ENCODE results near the gene SHKBP1. TPM values are rescaled to one million over a fixed set of nuclear protein-coding genes. Genes with fewer than 3 reads are reported as not detected.

SHKBP1 gene
- total RNA-seq, 3 donors from 2014 or later, result 25.8 to 42.9 (median 34.1) TPM

DNA sequence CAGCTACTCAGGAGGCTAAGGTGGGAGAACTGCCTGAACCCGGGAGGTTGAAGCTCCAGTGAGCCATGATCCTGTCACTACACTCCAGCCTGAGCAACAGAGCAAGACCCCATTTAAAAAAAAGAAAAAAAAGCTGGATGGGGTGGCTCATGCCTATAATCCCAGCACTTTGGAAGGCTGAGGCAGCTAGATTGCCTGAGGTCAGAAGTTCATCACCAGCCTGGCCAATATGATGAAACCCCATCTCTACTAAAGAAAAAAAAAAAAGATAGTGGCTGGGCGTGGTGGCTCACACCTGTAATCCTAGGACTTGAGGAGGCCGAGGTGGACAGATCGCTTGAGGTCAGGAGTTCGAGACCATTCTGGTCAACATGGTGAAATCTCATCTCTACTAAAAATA lies 39.5 kb downstream of the SHKBP1 start:
- intact Hi-C loops (cut with DNase I; ENCODE audit: low total_unique reads), result no loop called here
- Histone ChIP-seq H3K4me1 (peaks cover 0 to 3% of the 10 kb centered on the region in 2 donors), H3K36me3 (no peaks in the 10 kb centered on the region)

DNA sequence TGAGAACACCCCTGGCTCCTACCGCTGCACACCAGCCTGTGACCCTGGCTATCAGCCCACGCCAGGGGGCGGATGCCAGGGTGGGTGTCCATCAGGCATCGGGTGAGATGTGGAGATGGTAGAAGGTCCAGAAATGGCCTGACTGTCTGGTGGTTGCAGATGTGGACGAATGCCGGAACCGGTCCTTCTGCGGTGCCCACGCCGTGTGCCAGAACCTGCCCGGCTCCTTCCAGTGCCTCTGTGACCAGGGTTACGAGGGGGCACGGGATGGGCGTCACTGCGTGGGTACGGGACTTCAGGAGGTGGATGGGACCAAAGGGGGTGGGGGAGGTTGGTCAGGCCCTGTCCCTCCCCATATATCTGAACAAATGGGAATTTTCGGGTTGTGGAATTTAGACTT lies 40.3 kb downstream of the SHKBP1 start:
- H3K36me3 ChIP-seq, result no peaks in the 10 kb centered on the region
- intact Hi-C loops (cut with DNase I; ENCODE audit: low total_unique reads), result no loop called here
- TF ChIP-seq POLR2A (IDR thresholded peaks at IDR 0.05) (no peak), POLR2AphosphoS5 (IDR thresholded peaks at IDR 0.05) (no peak)
- TF ChIP-seq, protein P1, sequence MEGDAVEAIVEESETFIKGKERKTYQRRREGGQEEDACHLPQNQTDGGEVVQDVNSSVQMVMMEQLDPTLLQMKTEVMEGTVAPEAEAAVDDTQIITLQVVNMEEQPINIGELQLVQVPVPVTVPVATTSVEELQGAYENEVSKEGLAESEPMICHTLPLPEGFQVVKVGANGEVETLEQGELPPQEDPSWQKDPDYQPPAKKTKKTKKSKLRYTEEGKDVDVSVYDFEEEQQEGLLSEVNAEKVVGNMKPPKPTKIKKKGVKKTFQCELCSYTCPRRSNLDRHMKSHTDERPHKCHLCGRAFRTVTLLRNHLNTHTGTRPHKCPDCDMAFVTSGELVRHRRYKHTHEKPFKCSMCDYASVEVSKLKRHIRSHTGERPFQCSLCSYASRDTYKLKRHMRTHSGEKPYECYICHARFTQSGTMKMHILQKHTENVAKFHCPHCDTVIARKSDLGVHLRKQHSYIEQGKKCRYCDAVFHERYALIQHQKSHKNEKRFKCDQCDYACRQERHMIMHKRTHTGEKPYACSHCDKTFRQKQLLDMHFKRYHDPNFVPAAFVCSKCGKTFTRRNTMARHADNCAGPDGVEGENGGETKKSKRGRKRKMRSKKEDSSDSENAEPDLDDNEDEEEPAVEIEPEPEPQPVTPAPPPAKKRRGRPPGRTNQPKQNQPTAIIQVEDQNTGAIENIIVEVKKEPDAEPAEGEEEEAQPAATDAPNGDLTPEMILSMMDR (IDR thresholded peaks at IDR 0.05), result no peak

More for the DNA sequence above, 39.5 kb downstream of the SHKBP1 start:
- Histone ChIP-seq H3K9me3 (no peaks in the 10 kb centered on the region), H3K4me3 (no peak overlapping the region), H3K27me3 (no peaks in the 10 kb centered on the region), H3K27ac (no peak overlapping the region)
- TF ChIP-seq POLR2A (IDR thresholded peaks at IDR 0.05) (no peak), POLR2AphosphoS5 (IDR thresholded peaks at IDR 0.05) (no peak)
- TF ChIP-seq, protein P1 (IDR thresholded peaks at IDR 0.05), result no peak
- DNase-seq (ENCODE audit: low spot score in 2 of 2), result no peak

DNA sequence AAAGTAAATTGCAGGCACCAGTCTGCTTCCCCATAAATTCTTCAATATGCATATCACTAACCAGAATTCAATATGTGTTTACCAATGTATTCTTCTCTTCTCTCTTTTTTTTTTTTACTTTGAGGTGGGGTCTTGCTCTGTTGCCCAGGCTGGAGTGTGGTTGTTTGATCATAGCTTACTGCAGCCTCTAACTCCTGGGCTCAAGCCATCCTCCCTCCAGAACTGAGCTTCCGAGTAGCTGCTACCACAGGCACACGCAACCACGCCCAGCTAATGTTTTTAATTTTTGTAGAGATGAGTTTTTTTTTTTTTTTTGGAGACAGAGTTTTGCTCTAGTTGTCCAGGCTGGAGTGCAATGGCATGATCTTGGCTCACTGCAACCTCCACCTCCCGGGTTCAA lies 41.3 kb downstream of the SHKBP1 start:
- TF ChIP-seq, protein P1 (IDR thresholded peaks at IDR 0.05), result no peak
- TF ChIP-seq POLR2AphosphoS5 (IDR thresholded peaks at IDR 0.05) (no peak), POLR2A (IDR thresholded peaks at IDR 0.05) (no peak)
- no peaks in the 10 kb centered on the region for H3K27me3 ChIP-seq
- H3K36me3 ChIP-seq, result no peaks in the 10 kb centered on the region
- no peak overlapping the region for H3K27ac ChIP-seq
- H3K4me3 ChIP-seq, result no peak overlapping the region
- DNase-seq (ENCODE audit: low spot score in 2 of 2), result no peak
- H3K9me3 ChIP-seq, result no peaks in the 10 kb centered on the region
- intact Hi-C loops (cut with DNase I; ENCODE audit: low total_unique reads), result no loop called here
- peaks cover 0 to 3% of the 10 kb centered on the region in 2 donors for H3K4me1 ChIP-seq

More for the DNA sequence above, 40.3 kb downstream of the SHKBP1 start:
- H3K4me3 ChIP-seq, result no peak overlapping the region
- no peaks in the 10 kb centered on the region for H3K27me3 ChIP-seq
- no peak overlapping the region for H3K27ac ChIP-seq
- no peak for DNase-seq (ENCODE audit: low spot score in 2 of 2)
- peaks cover 0 to 3% of the 10 kb centered on the region in 2 donors for H3K4me1 ChIP-seq
- no peaks in the 10 kb centered on the region for H3K9me3 ChIP-seq

DNA sequence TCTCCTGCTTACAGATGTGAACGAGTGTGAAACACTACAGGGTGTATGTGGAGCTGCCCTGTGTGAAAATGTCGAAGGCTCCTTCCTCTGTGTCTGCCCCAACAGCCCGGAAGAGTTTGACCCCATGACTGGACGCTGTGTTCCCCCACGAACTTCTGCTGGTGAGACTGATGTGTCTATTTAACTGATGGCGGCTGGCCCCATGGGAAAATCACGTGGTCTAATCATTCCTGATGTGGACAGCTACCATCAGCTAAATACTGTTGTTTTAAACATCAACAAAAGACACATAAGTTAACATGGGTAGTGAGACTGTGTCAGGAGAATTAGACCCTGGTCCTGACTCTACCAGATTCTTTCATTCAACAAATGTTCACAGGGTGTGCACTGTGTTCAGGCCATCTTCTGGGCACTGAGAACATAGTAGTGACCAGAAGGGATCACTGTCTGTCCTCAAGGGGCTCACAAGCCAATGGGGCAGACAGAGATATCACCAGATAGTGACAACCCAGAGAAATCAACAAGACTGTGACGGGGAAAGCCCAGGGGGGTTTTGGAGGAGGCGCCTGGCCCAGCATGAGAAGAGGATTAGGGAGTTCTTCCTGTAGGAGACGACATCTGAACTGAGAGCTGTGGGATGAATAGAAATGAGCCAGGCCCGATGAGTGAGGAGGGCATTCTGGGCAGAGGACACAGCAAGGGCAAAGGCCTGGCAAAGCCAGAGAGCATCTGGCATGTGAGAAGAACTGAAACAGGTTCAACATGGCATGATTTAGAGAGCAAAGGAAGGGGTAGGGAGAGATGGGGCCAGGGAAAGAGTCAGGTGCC lies 42.9 kb downstream of the SHKBP1 start:
- H3K27ac ChIP-seq, result no peak overlapping the region
- H3K4me3 ChIP-seq, result no peak overlapping the region
- no peak for DNase-seq (ENCODE audit: low spot score in 2 of 2)
- TF ChIP-seq POLR2A (IDR thresholded peaks at IDR 0.05) (no peak), POLR2AphosphoS5 (IDR thresholded peaks at IDR 0.05) (no peak)
- TF ChIP-seq, protein P1 (IDR thresholded peaks at IDR 0.05), result no peak
- no peaks in the 10 kb centered on the region for H3K27me3 ChIP-seq
- H3K9me3 ChIP-seq, result no peaks in the 10 kb centered on the region
- H3K4me1 ChIP-seq, result no peaks in the 10 kb centered on the region
- intact Hi-C loops (cut with DNase I; ENCODE audit: low total_unique reads), result no loop called here
- no peaks in the 10 kb centered on the region for H3K36me3 ChIP-seq

DNA sequence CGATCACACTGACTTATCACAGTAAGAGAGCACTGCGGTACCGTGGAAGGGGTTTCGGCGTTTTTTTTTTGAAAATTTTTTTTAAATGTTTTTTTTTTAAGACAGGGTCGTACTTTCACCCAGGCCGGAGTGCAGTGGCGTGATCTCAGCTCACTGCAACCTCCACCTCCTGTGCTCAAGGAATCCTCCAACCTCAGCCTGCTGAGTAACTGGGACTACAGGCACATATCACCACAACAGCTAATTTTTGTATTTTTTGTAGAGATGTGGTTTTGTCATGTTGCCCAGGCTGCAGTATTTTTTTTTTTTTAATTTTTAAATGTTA lies 43.5 kb downstream of the SHKBP1 start:
- no peak for DNase-seq (ENCODE audit: low spot score in 2 of 2)
- Histone ChIP-seq H3K4me1 (no peaks in the 10 kb centered on the region), H3K4me3 (no peak overlapping the region), H3K27ac (no peak overlapping the region), H3K36me3 (no peaks in the 10 kb centered on the region), H3K9me3 (no peaks in the 10 kb centered on the region), H3K27me3 (no peaks in the 10 kb centered on the region)
- intact Hi-C loops (cut with DNase I; ENCODE audit: low total_unique reads), result no loop called here
- TF ChIP-seq, protein P1 (IDR thresholded peaks at IDR 0.05), result no peak
- no peak for TF ChIP-seq POLR2A (IDR thresholded peaks at IDR 0.05)
- no peak for TF ChIP-seq POLR2AphosphoS5 (IDR thresholded peaks at IDR 0.05)
